ENCODE measurements around the gene CIDEC.
"Not testable (repeated sequence)": the region's sequence is repeated elsewhere in the genome, so short reads cannot be mapped to it uniquely, and the experiment has no call there.

- TF ChIP-seq CTCF, POLR2A, EP300 (IDR thresholded peaks at IDR 0.05): not testable (repeated sequence)
Measured at GRCh38 chr3:9847870-9848269, 32.2 kb downstream of the CIDEC start.
